ENCODE results near the gene STK32B.

- TF ChIP-seq, protein P1, sequence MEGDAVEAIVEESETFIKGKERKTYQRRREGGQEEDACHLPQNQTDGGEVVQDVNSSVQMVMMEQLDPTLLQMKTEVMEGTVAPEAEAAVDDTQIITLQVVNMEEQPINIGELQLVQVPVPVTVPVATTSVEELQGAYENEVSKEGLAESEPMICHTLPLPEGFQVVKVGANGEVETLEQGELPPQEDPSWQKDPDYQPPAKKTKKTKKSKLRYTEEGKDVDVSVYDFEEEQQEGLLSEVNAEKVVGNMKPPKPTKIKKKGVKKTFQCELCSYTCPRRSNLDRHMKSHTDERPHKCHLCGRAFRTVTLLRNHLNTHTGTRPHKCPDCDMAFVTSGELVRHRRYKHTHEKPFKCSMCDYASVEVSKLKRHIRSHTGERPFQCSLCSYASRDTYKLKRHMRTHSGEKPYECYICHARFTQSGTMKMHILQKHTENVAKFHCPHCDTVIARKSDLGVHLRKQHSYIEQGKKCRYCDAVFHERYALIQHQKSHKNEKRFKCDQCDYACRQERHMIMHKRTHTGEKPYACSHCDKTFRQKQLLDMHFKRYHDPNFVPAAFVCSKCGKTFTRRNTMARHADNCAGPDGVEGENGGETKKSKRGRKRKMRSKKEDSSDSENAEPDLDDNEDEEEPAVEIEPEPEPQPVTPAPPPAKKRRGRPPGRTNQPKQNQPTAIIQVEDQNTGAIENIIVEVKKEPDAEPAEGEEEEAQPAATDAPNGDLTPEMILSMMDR (IDR thresholded peaks at IDR 0.05), result no peak
- TF ChIP-seq SIN3A (IDR thresholded peaks at IDR 0.05; ENCODE audit: borderline replicate concordance, low read depth, low read length), result no peak
- TF ChIP-seq MXI1 (IDR thresholded peaks at IDR 0.05; ENCODE audit: low read depth, low read length), result no peak
- no peak for TF ChIP-seq SMC3 (IDR thresholded peaks at IDR 0.05; ENCODE audit: low read depth, low read length)
- TF ChIP-seq TAF1 (IDR thresholded peaks at IDR 0.05; ENCODE audit: borderline replicate concordance, low read depth, low read length), result no peak
- TF ChIP-seq RAD21 (IDR thresholded peaks at IDR 0.05; ENCODE audit: low read length), result no peak
Observed at GRCh38 chr4:5157791-5158770, 106.8 kb downstream of the STK32B start.

Data from SK-N-SH (cell line).